WTC11 (cell line): Measurements from ENCODE around the gene INPP5A. TPM values are rescaled to one million over a fixed set of nuclear protein-coding genes. Genes with fewer than 3 reads are reported as not detected.

Experiments
- ATAC-seq: fragments of 200-7000 bp; cut with Tn5 transposase; 2 replicates; pipeline ENCODE4 v1.10.0; 2021; ENCODE audit warnings: mild to moderate bottlenecking, moderate library complexity
- CTCF ChIA-PET: fragments of 300-600 bp; sonication (Branson Sonifier 250); formaldehyde crosslinking; loops from one replicate; lab custom pipeline; 2021; ENCODE audit warnings: antibody characterized with exemption; lab: Charles Lee
- POLR2A ChIA-PET: fragments of 350-600 bp; sonication (Branson Sonifier 250); formaldehyde crosslinking; loops from one replicate; lab custom pipeline; 2021; ENCODE audit warnings: antibody characterized with exemption; lab: Charles Lee
- DNase-seq: peaks from one replicate; pipeline ENCODE4 v3.0.0; 2021; ENCODE audit warnings: low spot score
- H3K27ac Mint-ChIP-seq: 2 replicates; pipeline ENCODE4 v1.8.0; 2021; ENCODE audit warnings: mixed read lengths
- H3K27me3 Mint-ChIP-seq: 2 replicates; pipeline ENCODE4 v1.8.0; 2021; ENCODE audit warnings: low read depth, mild to moderate bottlenecking, moderate library complexity, mixed read lengths
- H3K36me3 Mint-ChIP-seq: 2 replicates; pipeline ENCODE4 v1.8.0; 2021; ENCODE audit warnings: mixed read lengths
- H3K4me1 Mint-ChIP-seq: 2 replicates; pipeline ENCODE4 v1.8.0; 2022; ENCODE audit warnings: mixed read lengths
- H3K4me3 Mint-ChIP-seq: 2 replicates; pipeline ENCODE4 v1.8.0; 2021; ENCODE audit warnings: mild to moderate bottlenecking, moderate library complexity, mixed read lengths
- H3K9me3 Mint-ChIP-seq: 2 replicates; pipeline ENCODE4 v1.8.0; 2021; ENCODE audit warnings: mixed read lengths
- CREM ChIP-seq: sonication (generic); formaldehyde crosslinking; IDR thresholded peaks from 2 replicates; pipeline ENCODE4 v1.8.1; 2022; ENCODE audit warnings: mild to moderate bottlenecking, missing genetic modification reagents, moderate library complexity
- ELF4 ChIP-seq: sonication (generic); formaldehyde crosslinking; IDR thresholded peaks from 2 replicates; pipeline ENCODE4 v1.8.1; 2022; ENCODE audit warnings: low read depth, mild to moderate bottlenecking, moderate library complexity, missing genetic modification reagents
- GRHL2 ChIP-seq: fragments of 250-450 bp; sonication (Bioruptor Pico); IDR thresholded peaks from 2 replicates; pipeline ENCODE4 v1.8.0; 2022; ENCODE audit warnings: mild to moderate bottlenecking, moderate library complexity; ENCODE audit not compliant: insufficient replicate concordance, severe bottlenecking
- NR1H2 ChIP-seq: sonication (generic); formaldehyde crosslinking; IDR thresholded peaks from 2 replicates; pipeline ENCODE4 v1.9.0; 2021; ENCODE audit warnings: mild to moderate bottlenecking, moderate library complexity, missing genetic modification reagents
- PRRX2 ChIP-seq: fragments of 250-450 bp; sonication (Bioruptor Pico); IDR thresholded peaks from 2 replicates; pipeline ENCODE4 v1.8.0; 2021; ENCODE audit warnings: mild to moderate bottlenecking
- SP1 ChIP-seq: sonication (generic); formaldehyde crosslinking; conservative IDR thresholded peaks from 2 replicates; pipeline ENCODE4 v1.8.1; 2022; ENCODE audit warnings: missing genetic modification reagents
- ZBTB21 ChIP-seq: sonication (generic); formaldehyde crosslinking; IDR thresholded peaks from 2 replicates; pipeline ENCODE4 v1.8.1; 2023; ENCODE audit warnings: mild to moderate bottlenecking, missing genetic modification reagents, borderline replicate concordance
- ZNF121 ChIP-seq: sonication (generic); formaldehyde crosslinking; IDR thresholded peaks from 2 replicates; pipeline ENCODE4 v1.8.0; 2023; ENCODE audit warnings: missing genetic modification reagents
- ZNF138 ChIP-seq: sonication (generic); formaldehyde crosslinking; conservative IDR thresholded peaks from 2 replicates; pipeline ENCODE4 v1.8.1; 2022; ENCODE audit warnings: mild to moderate bottlenecking, moderate library complexity, missing genetic modification reagents
- ZNF232 ChIP-seq: sonication (generic); formaldehyde crosslinking; IDR thresholded peaks from 2 replicates; pipeline ENCODE4 v1.8.0; 2022; ENCODE audit warnings: mild to moderate bottlenecking, missing genetic modification reagents
- ZNF317 ChIP-seq: sonication (generic); formaldehyde crosslinking; IDR thresholded peaks from 2 replicates; pipeline ENCODE4 v1.8.1; 2023; ENCODE audit warnings: low read depth, mild to moderate bottlenecking, moderate library complexity, missing genetic modification reagents, borderline replicate concordance
- ZNF423 ChIP-seq: fragments of 250-450 bp; sonication (Bioruptor Pico); IDR thresholded peaks from 2 replicates; pipeline ENCODE4 v2.1.2; 2022; ENCODE audit warnings: mild to moderate bottlenecking, moderate library complexity
- total RNA-seq: library from RNA; stranded (reverse); gene quantifications from 3 replicates; pipeline ENCODE4 v1.2.3, GENCODE V29; 2021
- TF ChIP-seq, protein P1 (sequence below): fragments of 200-600 bp; IDR thresholded peaks from 2 replicates; pipeline ENCODE4 v1.8.0; 2022; ENCODE audit warnings: antibody characterized with exemption
- TF ChIP-seq, protein P2 (sequence below): sonication (generic); formaldehyde crosslinking; IDR thresholded peaks from 2 replicates; pipeline ENCODE4 v1.8.1; 2023; ENCODE audit warnings: mild to moderate bottlenecking, missing genetic modification reagents, borderline replicate concordance
- TF ChIP-seq, protein P3 (sequence below): sonication (generic); formaldehyde crosslinking; IDR thresholded peaks from 2 replicates; pipeline ENCODE4 v1.8.1; 2023; ENCODE audit warnings: mild to moderate bottlenecking, missing genetic modification reagents

Gene INPP5A
- total RNA-seq, 1 experiment from 2014 or later, result 22.1 TPM

DNA sequence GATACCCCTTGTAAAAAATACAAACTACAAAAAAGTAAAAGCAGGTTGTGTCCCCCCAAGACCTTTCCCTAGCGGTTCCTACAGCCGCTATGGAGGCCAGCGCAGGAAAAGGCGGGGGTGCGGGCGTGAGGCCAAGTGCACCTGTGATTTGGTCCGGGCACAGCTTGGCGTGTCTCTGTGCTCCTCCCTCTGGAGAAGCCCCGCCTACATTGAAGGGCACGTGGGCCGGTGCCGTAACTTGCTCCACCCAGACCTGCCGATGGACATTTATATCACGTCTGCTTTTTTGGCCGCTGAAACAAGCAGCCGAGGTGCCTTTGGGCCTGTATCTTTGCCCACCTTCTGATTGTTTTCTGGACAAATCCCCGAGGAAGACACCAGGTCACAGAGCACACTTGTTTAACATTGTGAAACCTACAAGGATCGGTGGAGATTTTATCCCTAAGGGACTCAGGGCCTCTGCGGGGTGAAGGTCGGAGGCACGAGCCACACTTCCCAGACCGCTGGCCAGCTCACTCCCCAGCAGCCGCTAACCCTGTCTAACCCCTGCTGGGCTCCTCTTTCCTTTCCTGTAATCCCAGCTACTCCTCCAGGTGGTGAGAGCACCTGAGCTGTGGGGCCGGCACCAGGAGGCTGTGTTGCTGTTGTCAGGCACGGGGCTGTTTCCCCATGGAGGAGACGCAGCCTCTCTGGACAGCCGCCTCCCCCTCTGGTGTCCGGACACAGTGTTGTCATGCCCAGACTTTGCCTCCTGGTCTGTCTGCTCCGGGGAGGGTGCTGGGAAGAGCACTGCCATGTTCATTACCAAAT lies 18.8 kb upstream of the INPP5A start (continued):
- TF ChIP-seq, protein P1, sequence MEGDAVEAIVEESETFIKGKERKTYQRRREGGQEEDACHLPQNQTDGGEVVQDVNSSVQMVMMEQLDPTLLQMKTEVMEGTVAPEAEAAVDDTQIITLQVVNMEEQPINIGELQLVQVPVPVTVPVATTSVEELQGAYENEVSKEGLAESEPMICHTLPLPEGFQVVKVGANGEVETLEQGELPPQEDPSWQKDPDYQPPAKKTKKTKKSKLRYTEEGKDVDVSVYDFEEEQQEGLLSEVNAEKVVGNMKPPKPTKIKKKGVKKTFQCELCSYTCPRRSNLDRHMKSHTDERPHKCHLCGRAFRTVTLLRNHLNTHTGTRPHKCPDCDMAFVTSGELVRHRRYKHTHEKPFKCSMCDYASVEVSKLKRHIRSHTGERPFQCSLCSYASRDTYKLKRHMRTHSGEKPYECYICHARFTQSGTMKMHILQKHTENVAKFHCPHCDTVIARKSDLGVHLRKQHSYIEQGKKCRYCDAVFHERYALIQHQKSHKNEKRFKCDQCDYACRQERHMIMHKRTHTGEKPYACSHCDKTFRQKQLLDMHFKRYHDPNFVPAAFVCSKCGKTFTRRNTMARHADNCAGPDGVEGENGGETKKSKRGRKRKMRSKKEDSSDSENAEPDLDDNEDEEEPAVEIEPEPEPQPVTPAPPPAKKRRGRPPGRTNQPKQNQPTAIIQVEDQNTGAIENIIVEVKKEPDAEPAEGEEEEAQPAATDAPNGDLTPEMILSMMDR, result no peak
- no peak for TF ChIP-seq ELF4
- no peak for TF ChIP-seq NR1H2 (CRISPR knock-in tag)
- no peak for TF ChIP-seq PRRX2 (CRISPR knock-in tag)
- TF ChIP-seq, protein P2, sequence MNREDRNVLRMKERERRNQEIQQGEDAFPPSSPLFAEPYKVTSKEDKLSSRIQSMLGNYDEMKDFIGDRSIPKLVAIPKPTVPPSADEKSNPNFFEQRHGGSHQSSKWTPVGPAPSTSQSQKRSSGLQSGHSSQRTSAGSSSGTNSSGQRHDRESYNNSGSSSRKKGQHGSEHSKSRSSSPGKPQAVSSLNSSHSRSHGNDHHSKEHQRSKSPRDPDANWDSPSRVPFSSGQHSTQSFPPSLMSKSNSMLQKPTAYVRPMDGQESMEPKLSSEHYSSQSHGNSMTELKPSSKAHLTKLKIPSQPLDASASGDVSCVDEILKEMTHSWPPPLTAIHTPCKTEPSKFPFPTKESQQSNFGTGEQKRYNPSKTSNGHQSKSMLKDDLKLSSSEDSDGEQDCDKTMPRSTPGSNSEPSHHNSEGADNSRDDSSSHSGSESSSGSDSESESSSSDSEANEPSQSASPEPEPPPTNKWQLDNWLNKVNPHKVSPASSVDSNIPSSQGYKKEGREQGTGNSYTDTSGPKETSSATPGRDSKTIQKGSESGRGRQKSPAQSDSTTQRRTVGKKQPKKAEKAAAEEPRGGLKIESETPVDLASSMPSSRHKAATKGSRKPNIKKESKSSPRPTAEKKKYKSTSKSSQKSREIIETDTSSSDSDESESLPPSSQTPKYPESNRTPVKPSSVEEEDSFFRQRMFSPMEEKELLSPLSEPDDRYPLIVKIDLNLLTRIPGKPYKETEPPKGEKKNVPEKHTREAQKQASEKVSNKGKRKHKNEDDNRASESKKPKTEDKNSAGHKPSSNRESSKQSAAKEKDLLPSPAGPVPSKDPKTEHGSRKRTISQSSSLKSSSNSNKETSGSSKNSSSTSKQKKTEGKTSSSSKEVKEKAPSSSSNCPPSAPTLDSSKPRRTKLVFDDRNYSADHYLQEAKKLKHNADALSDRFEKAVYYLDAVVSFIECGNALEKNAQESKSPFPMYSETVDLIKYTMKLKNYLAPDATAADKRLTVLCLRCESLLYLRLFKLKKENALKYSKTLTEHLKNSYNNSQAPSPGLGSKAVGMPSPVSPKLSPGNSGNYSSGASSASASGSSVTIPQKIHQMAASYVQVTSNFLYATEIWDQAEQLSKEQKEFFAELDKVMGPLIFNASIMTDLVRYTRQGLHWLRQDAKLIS (CRISPR knock-in tag), result no peak
- no peak for TF ChIP-seq ZNF423
- no peak for TF ChIP-seq ZNF138 (CRISPR knock-in tag)
- no peak for TF ChIP-seq ZBTB21 (CRISPR knock-in tag)
- TF ChIP-seq CREM (CRISPR knock-in tag), result no peak
- TF ChIP-seq ZNF121 (CRISPR knock-in tag), result no peak
- TF ChIP-seq ZNF232 (CRISPR knock-in tag), result 0 out of 2 replicates have a peak, but pooled peaks have one; percentile 8
- TF ChIP-seq SP1, result peak; percentile 61
- no peak for TF ChIP-seq GRHL2 (CRISPR knock-in tag)
- TF ChIP-seq, protein P3, sequence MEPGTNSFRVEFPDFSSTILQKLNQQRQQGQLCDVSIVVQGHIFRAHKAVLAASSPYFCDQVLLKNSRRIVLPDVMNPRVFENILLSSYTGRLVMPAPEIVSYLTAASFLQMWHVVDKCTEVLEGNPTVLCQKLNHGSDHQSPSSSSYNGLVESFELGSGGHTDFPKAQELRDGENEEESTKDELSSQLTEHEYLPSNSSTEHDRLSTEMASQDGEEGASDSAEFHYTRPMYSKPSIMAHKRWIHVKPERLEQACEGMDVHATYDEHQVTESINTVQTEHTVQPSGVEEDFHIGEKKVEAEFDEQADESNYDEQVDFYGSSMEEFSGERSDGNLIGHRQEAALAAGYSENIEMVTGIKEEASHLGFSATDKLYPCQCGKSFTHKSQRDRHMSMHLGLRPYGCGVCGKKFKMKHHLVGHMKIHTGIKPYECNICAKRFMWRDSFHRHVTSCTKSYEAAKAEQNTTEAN, result no peak; the same call in 1 of the 2 replicates

DNA sequence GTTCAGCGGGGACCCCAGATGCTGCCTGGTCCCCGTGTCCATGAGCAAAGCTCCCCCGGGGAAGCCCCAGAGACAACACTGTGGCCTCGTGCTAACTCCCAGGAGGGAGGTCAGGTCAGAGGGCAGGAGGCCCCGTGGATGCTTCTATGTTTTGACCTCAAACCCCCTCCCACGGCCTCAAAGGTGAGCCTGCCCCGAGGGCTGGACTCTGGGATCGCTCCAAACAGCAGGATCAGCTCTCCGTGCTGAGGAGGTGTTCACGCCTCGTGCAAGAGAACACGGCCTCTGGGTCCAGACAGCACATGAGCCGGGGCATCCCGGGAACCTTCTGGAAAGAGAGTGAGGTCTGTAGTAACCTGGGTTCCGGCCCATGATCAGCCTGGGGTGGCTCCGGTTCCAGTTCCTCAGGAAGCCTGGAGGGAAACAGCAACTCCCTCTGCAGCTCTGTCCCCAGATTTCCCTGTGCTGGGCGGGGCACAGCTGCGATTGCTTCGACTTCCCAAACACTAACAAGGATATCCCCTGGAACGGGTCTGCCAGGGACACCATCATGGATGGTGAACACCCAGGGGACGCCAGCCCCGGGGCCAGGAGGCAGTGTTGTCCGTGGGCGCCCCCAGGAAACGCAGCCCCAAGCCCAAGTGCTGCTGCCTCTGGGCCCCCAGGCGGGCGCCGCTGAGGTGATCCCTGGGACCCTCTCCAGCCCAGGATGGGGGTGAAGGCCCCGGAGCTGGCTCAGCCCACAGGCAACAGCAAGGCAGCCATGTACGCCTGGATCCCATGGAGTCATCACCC lies 18.0 kb upstream of the INPP5A start:
- Mint-ChIP-seq H3K4me3 (peak overlapping the region; percentile 81), H3K27me3 (peaks cover 23% of the 10 kb centered on the region), H3K9me3 (no peaks in the 10 kb centered on the region), H3K27ac (no peak overlapping the region), H3K4me1 (peaks cover 32% of the 10 kb centered on the region), H3K36me3 (no peaks in the 10 kb centered on the region)
- CTCF ChIA-PET, result interaction anchor here (0.6 to 2.9 kb wide), 9 partner anchors 12 to 159 kb away, joined by 3 to 12 read pairs (median 6); no protein-coding TSS in a partner anchor
- no peak for TF ChIP-seq ZNF317 (CRISPR knock-in tag)
- no peak for ATAC-seq
- POLR2A ChIA-PET, result interaction anchor here (1.6 kb wide), 1 partner anchor 17 kb away, joined by 4 read pairs; no protein-coding TSS in a partner anchor
- DNase-seq, result peak; percentile 10
